Gastroesophageal sphincter (tissue), 4 donors: ENCODE measurements around the gene SCARB1. TPM values are rescaled to one million over a fixed set of nuclear protein-coding genes. Genes with fewer than 3 reads are reported as not detected.

Source experiments
- ATAC-seq: fragments of 150-250 bp; one replicate; pipeline ENCODE4 v1.9.1; 2016; ENCODE audit warnings: mild to moderate bottlenecking, moderate library complexity
- H3K27ac ChIP-seq, 4 donors: fragments of 200-600 bp; sonication (generic) in 3 of 4; 1 replicate in 3 of 4; 2 replicates in 1 of 4; pipeline ENCODE4 v1.5.1; 2016 to 2019
- H3K27me3 ChIP-seq: fragments of 200-600 bp; sonication (generic); one replicate; pipeline ENCODE4 v1.5.1; 2019
- H3K36me3 ChIP-seq, 2 donors: fragments of 200-600 bp; sonication (generic); one replicate each; pipeline ENCODE4 v1.5.1; 2019; ENCODE audit warnings: control low read depth in 1 of 2
- H3K4me1 ChIP-seq, 3 donors: fragments of 200-600 bp; sonication (generic); 1 replicate in 2 of 3; 2 replicates in 1 of 3; pipeline ENCODE4 v1.5.1; 2016 to 2019; ENCODE audit warnings: control low read depth in 2 of 3
- H3K4me3 ChIP-seq, 2 donors: fragments of 200-600 bp; sonication (generic); one replicate each; pipeline ENCODE4 v1.5.1; 2019; ENCODE audit warnings: mild to moderate bottlenecking in 1 of 2, moderate library complexity in 1 of 2
- H3K9me3 ChIP-seq, 3 donors: fragments of 200-600 bp; sonication (generic); one replicate each; pipeline ENCODE4 v1.5.1; 2017 to 2019; ENCODE audit warnings: control low read depth in 2 of 3
- EP300 ChIP-seq: sonication (generic); formaldehyde crosslinking; IDR thresholded peaks from one replicate; pipeline ENCODE4 v1.6.1; 2017; ENCODE audit warnings: antibody characterized with exemption, mild to moderate bottlenecking
- POLR2A ChIP-seq, 2 donors: fragments of 450-650 bp; IDR thresholded peaks; one replicate each; pipeline ENCODE4 v1.6.1; 2017; ENCODE audit warnings: antibody characterized with exemption in 2 of 2, mild to moderate bottlenecking in 2 of 2, moderate library complexity in 1 of 2
- POLR2AphosphoS5 ChIP-seq: sonication (generic); formaldehyde crosslinking; IDR thresholded peaks from one replicate; pipeline ENCODE4 v1.6.1; 2017; ENCODE audit warnings: antibody characterized with exemption
- WGBS, 2 donors: methylation state at CpG; one replicate each; pipeline ENCODE4 v1.1.5; 2018; ENCODE audit warnings: low coverage in 1 of 2; 5-methylcytosine and 5-hydroxymethylcytosine counted together
- small RNA-seq, 4 donors: library from RNA; depleted of rRNA; stranded (forward); fragments of <200 nt; gene quantifications; one replicate each; pipeline ENCODE3, GENCODE V24; 2016
- total RNA-seq, 4 donors: library from RNA; depleted of rRNA; stranded (reverse); fragments of >200 nt; gene quantifications; one replicate each; pipeline ENCODE4 v1.1.0, GENCODE V29; 2016
- TF ChIP-seq, protein P1 (sequence below), 4 experiments: fragments of 200-600 bp in 2 of 4; fragments of 450-650 bp in 2 of 4; sonication (generic) in 1 of 4; IDR thresholded peaks; one replicate each; pipeline ENCODE4 v1.5.1; 2017 to 2019; ENCODE audit warnings: antibody characterized with exemption in 4 of 4, mild to moderate bottlenecking in 2 of 4, moderate library complexity in 2 of 4

Gene SCARB1
- total RNA-seq, 4 donors from 2014 or later: 6.8 to 13.9 (median 11.5) TPM

DNA sequence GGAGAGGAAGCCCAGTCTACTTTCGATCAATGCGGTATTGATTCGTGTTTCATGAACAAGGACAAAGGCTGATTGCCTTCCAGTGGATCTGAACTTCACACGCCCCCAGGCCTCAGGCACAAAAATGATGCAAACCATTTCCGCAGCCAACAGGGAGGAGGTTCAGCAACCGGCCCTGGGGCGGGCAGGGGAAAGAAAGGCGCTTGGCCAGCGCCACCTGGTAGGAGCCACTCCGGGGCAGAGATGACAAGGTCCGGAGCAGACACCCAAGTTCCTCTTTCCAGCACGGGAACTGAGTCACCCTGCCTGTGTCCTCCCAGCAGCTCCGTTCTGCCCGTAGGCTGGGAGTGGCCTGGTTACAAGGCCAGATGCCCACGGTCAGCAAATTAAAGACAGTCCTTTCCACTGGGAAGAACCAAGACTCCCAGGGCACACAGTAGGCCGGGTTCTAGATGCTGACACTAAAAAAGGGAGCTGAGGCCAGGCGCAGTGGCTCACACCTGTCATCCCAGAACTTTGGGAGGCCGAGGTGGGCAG is 136.3 kb downstream of the SCARB1 start:
- H3K4me3 ChIP-seq: no peak overlapping the region
- peak overlapping the region in 3 of 4 donors; percentile 58 to 71 (median 68) for H3K27ac ChIP-seq
- no peaks in the 10 kb centered on the region for H3K9me3 ChIP-seq
- peaks cover 0 to 43% (median 10%) of the 10 kb centered on the region in 3 donors for H3K4me1 ChIP-seq
- WGBS, 2 donors: 72 to 95% methylated on average over 3 to 5 of the region's 18 CpGs
- ATAC-seq: peak; percentile 83
- no peaks in the 10 kb centered on the region for H3K36me3 ChIP-seq
- TF ChIP-seq POLR2AphosphoS5 (peak; percentile 52), EP300 (no peak), POLR2A (IDR thresholded peaks at IDR 0.05) (no peak)
- TF ChIP-seq, protein P1, sequence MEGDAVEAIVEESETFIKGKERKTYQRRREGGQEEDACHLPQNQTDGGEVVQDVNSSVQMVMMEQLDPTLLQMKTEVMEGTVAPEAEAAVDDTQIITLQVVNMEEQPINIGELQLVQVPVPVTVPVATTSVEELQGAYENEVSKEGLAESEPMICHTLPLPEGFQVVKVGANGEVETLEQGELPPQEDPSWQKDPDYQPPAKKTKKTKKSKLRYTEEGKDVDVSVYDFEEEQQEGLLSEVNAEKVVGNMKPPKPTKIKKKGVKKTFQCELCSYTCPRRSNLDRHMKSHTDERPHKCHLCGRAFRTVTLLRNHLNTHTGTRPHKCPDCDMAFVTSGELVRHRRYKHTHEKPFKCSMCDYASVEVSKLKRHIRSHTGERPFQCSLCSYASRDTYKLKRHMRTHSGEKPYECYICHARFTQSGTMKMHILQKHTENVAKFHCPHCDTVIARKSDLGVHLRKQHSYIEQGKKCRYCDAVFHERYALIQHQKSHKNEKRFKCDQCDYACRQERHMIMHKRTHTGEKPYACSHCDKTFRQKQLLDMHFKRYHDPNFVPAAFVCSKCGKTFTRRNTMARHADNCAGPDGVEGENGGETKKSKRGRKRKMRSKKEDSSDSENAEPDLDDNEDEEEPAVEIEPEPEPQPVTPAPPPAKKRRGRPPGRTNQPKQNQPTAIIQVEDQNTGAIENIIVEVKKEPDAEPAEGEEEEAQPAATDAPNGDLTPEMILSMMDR (IDR thresholded peaks at IDR 0.05): no peak
- H3K27me3 ChIP-seq: no peaks in the 10 kb centered on the region

Small RNA genes lying within 50 kb of the gene (small RNA-seq; reads per million reads assigned to genes)
- gene RNU6-927P: 0 reads per million in 4 donors

Other genes with a start within 250 kb of the SCARB1 start
- 1,000 to 10,000 TPM; 1,376 to 1,776 (median 1,632) TPM for gene UBC, start 50.8 kb upstream of the SCARB1 start, total RNA-seq
- gene DHX37, start 125.3 kb upstream of the SCARB1 start, total RNA-seq: 10 to 100 TPM in 2 of 4 donors, 1 to 10 TPM in 2; 8.4 to 14.6 (median 12.2) TPM
- 1 to 10 TPM; 1.9 to 3.1 (median 2.5) TPM for gene BRI3BP, start 129.8 kb upstream of the SCARB1 start, total RNA-seq
- 10 to 100 TPM; 10.3 to 14.6 (median 11.8) TPM for gene AACS, start 201.6 kb upstream of the SCARB1 start, total RNA-seq